ENCODE measurements around the gene MCM5.

Gene MCM5

GRCh38 chr22:35451592-35451991 lies 51.7 kb downstream of the MCM5 start:
- no peak for TF ChIP-seq CTCF (conservative IDR thresholded peaks at IDR 0.05; ENCODE audit: low read depth, low read length)
- H3K4me3 ChIP-seq (ENCODE audit: low read depth, low read length): no peak overlapping the region
- no peak for DNase-seq (ENCODE audit: low read depth)

DNA sequence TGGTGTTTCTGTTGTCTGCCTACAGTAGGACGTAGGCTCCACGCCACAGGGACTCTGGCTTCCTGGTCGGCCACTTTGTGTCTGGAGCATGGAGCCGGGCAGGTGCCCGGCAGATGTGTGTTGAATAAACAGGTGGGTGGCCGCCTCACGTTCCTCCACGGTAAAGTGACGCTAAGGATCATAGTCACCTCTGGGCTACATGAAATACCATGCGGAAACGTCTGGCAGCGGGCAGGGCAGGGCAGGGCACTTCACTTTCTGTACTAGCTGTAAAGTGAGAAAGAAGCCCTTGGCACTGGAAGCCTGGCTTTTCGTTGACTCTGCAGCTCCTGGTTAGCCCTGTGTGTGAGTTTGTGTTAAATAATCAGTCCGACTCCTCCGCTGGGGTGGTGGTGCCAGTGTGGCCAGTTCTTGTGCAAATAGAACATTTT lies 52.4 kb downstream of the MCM5 start:
- DNase-seq (ENCODE audit: low read depth): no peak
- no peak for TF ChIP-seq CTCF (conservative IDR thresholded peaks at IDR 0.05; ENCODE audit: low read depth, low read length)

GRCh38 chr22:35452810-35453743 lies 53.1 kb downstream of the MCM5 start:
- no peak for TF ChIP-seq CTCF (conservative IDR thresholded peaks at IDR 0.05; ENCODE audit: low read depth, low read length)
- DNase-seq (ENCODE audit: low read depth): no peak

More for the DNA sequence above, 52.4 kb downstream of the MCM5 start:
- H3K4me3 ChIP-seq (ENCODE audit: low read depth, low read length): no peak overlapping the region

DNA sequence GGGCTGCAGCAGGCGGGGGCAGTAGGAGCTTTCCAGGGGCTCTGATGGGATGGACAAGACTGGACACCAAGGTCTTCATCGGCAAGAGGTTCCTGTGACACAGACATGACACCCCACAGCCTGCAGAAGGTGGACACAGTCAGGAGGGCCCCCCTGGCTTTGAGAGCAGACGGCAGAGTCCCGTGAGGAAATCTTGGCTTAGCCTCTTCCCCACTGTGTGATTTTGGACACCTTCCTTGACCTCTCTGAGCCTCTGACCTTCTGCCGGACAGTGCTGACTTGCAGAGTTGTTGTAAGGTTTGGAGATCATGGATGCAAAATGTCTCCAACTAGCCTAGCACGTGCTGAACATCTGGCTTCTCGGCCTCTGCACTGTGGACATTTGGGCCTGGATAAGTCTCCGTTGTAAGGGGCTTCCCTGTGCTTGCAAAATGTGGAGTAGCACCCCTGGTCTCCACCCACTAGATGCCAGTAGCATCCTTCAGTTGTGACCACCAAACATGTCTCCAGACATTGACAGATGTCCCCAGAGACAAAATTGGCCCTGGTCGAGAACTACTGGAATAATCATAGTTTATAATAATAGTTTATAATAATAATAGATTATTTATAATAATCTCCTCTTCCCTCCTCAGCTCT lies 54.6 kb downstream of the MCM5 start:
- DNase-seq (ENCODE audit: low read depth): no peak
- H3K4me3 ChIP-seq (ENCODE audit: low read depth, low read length): no peak overlapping the region
- peak; percentile 30 for TF ChIP-seq CTCF (conservative IDR thresholded peaks at IDR 0.05; ENCODE audit: low read depth, low read length)

More at GRCh38 chr22:35452810-35453743, 53.1 kb downstream of the MCM5 start:
- H3K4me3 ChIP-seq (ENCODE audit: low read depth, low read length): no peak overlapping the region

GRCh38 chr22:35455529-35455928 lies 55.6 kb downstream of the MCM5 start:
- H3K4me3 ChIP-seq (ENCODE audit: low read depth, low read length): no peak overlapping the region
- no peak for TF ChIP-seq CTCF (conservative IDR thresholded peaks at IDR 0.05; ENCODE audit: low read depth, low read length)
- no peak for DNase-seq (ENCODE audit: low read depth)

- no peak overlapping the region for H3K4me3 ChIP-seq (ENCODE audit: low read depth, low read length)
- DNase-seq (ENCODE audit: low read depth): no peak
- TF ChIP-seq CTCF (conservative IDR thresholded peaks at IDR 0.05; ENCODE audit: low read depth, low read length): no peak
These were observed 56.8 kb downstream of the MCM5 start for GRCh38 chr22:35456757-35457156.
